GM18498 (cell line): ENCODE results near the gene AK4.
"Not testable (repeated sequence)": the region's sequence is repeated elsewhere in the genome, so short reads cannot be mapped to it uniquely, and the experiment has no call there.

Experiments
- ATAC-seq: cut with Tn5 transposase; IDR thresholded peaks from one replicate; pipeline ENCODE4 v1.9.1; 2021; ENCODE audit warnings: mild to moderate bottlenecking, moderate library complexity; ENCODE audit not compliant: unreplicated experiment

AK4 gene

GRCh38 chr1:65210325-65210724, 62.3 kb downstream of the AK4 start:
- no peak for ATAC-seq

- ATAC-seq: no peak
Observed at GRCh38 chr1:65211331-65211730, 63.3 kb downstream of the AK4 start.

- no peak for ATAC-seq
Observed at GRCh38 chr1:65213271-65214023, 65.4 kb downstream of the AK4 start.

GRCh38 chr1:65214340-65215027, 66.5 kb downstream of the AK4 start:
- ATAC-seq: no peak

- ATAC-seq: no peak
Observed at GRCh38 chr1:65216989-65217388, 69.0 kb downstream of the AK4 start.

GRCh38 chr1:65221638-65222339, 73.8 kb downstream of the AK4 start:
- ATAC-seq: no peak

- ATAC-seq: no peak
Observed at GRCh38 chr1:65222340-65222940, 74.4 kb downstream of the AK4 start.

- ATAC-seq: no peak
Observed at GRCh38 chr1:65224681-65225091, 76.7 kb downstream of the AK4 start.

- ATAC-seq: no peak
Observed at GRCh38 chr1:65225179-65225578, 77.2 kb downstream of the AK4 start.

GRCh38 chr1:65229201-65229600, 81.2 kb downstream of the AK4 start:
- no peak for ATAC-seq

- no peak for ATAC-seq
Observed at GRCh38 chr1:65229754-65230339, 81.8 kb downstream of the AK4 start.

GRCh38 chr1:65230731-65231481, 82.9 kb downstream of the AK4 start:
- peak; percentile 86 for ATAC-seq

- no peak for ATAC-seq
Observed at GRCh38 chr1:65231718-65232330, 83.8 kb downstream of the AK4 start.

- no peak for ATAC-seq
Observed at GRCh38 chr1:65232461-65232990, 84.5 kb downstream of the AK4 start.

- no peak for ATAC-seq
Observed at GRCh38 chr1:65233782-65234181, 85.8 kb downstream of the AK4 start.

- ATAC-seq: no peak
Observed at GRCh38 chr1:65235867-65236805, 88.1 kb downstream of the AK4 start.

- not testable (repeated sequence) for ATAC-seq
Observed at GRCh38 chr1:65237088-65237487, 89.1 kb downstream of the AK4 start.

GRCh38 chr1:65237503-65237902, 89.5 kb downstream of the AK4 start:
- no peak for ATAC-seq

GRCh38 chr1:65238010-65238409, 90.0 kb downstream of the AK4 start:
- ATAC-seq: no peak
